ENCODE results near the gene SYT6. TPM values are rescaled to one million over a fixed set of nuclear protein-coding genes. Genes with fewer than 3 reads are reported as not detected.
"Not testable (repeated sequence)": the region's sequence is repeated elsewhere in the genome, so short reads cannot be mapped to it uniquely, and the experiment has no call there.

SYT6 gene
- total RNA-seq, 1 donor from 2014 or later = not detected

DNA sequence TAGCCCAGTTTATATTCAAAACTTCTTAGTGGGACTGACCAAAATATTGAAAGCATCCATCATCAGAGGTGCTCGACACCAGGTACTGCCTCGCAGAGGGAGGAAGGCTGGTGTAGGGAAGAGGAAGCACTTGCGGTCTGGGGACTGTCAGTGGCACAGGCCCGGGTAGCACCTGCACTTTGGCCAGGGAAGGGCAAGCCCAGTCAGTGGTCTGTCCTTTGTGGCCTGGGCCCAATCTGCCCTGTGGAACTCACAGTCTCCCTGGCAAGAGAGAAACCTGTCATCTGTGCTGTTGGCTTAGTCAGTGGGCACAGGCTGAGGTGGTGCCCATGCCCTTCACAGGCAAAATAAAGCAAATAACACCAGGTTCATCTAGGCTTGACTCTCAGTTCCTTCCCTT is 77.4 kb downstream of the SYT6 start:
- peaks cover 2% of the 10 kb centered on the region for H3K27me3 ChIP-seq (ENCODE audit: control insufficient read depth, insufficient read depth, low read length)
- no peak overlapping the region for H3K4me3 ChIP-seq (ENCODE audit: low read depth, low read length)
- TF ChIP-seq, protein P1, sequence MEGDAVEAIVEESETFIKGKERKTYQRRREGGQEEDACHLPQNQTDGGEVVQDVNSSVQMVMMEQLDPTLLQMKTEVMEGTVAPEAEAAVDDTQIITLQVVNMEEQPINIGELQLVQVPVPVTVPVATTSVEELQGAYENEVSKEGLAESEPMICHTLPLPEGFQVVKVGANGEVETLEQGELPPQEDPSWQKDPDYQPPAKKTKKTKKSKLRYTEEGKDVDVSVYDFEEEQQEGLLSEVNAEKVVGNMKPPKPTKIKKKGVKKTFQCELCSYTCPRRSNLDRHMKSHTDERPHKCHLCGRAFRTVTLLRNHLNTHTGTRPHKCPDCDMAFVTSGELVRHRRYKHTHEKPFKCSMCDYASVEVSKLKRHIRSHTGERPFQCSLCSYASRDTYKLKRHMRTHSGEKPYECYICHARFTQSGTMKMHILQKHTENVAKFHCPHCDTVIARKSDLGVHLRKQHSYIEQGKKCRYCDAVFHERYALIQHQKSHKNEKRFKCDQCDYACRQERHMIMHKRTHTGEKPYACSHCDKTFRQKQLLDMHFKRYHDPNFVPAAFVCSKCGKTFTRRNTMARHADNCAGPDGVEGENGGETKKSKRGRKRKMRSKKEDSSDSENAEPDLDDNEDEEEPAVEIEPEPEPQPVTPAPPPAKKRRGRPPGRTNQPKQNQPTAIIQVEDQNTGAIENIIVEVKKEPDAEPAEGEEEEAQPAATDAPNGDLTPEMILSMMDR (IDR thresholded peaks at IDR 0.05; ENCODE audit: insufficient read depth, low read length, poor library complexity, severe bottlenecking) = no peak
- no peak for DNase-seq (ENCODE audit: low read depth)
- H3K36me3 ChIP-seq (ENCODE audit: control insufficient read depth, insufficient read depth, low read length) = no peaks in the 10 kb centered on the region

GRCh38 chr1:114075546-114076242 is 78.0 kb downstream of the SYT6 start:
- peaks cover 2% of the 10 kb centered on the region for H3K27me3 ChIP-seq (ENCODE audit: control insufficient read depth, insufficient read depth, low read length)
- TF ChIP-seq, protein P1 (IDR thresholded peaks at IDR 0.05; ENCODE audit: insufficient read depth, low read length, poor library complexity, severe bottlenecking) = no peak
- H3K36me3 ChIP-seq (ENCODE audit: control insufficient read depth, insufficient read depth, low read length) = no peaks in the 10 kb centered on the region
- DNase-seq (ENCODE audit: low read depth) = no peak
- H3K4me3 ChIP-seq (ENCODE audit: low read depth, low read length) = no peak overlapping the region

- TF ChIP-seq, protein P1 (IDR thresholded peaks at IDR 0.05; ENCODE audit: insufficient read depth, low read length, poor library complexity, severe bottlenecking) = no peak
- H3K27me3 ChIP-seq (ENCODE audit: control insufficient read depth, insufficient read depth, low read length) = peaks cover 2% of the 10 kb centered on the region
- no peaks in the 10 kb centered on the region for H3K36me3 ChIP-seq (ENCODE audit: control insufficient read depth, insufficient read depth, low read length)
- H3K4me3 ChIP-seq (ENCODE audit: low read depth, low read length) = no peak overlapping the region
- DNase-seq (ENCODE audit: low read depth) = no peak
Observed at GRCh38 chr1:114075105-114075504, 78.6 kb downstream of the SYT6 start.

DNA sequence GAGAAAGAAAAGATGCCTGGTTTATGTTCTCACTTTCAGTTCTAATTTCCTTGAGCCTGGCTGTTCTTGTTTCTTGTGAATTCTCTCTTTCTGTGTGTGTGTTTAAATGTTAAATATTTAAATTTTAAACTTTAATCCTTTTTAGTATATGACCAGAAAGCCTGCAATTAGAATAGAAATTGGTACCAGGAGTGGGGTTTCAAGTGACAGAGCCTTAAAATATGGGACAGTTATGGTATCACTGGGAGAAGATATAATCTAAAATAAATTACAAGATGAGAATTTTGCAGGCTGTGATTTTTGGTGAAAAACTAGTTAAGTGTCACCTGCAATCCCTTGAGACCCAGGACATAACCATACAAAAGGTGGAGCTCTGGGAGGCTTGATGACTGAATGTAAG is 81.4 kb downstream of the SYT6 start:
- TF ChIP-seq, protein P1 (IDR thresholded peaks at IDR 0.05; ENCODE audit: insufficient read depth, low read length, poor library complexity, severe bottlenecking) = no peak
- H3K4me3 ChIP-seq (ENCODE audit: low read depth, low read length) = no peak overlapping the region
- no peaks in the 10 kb centered on the region for H3K36me3 ChIP-seq (ENCODE audit: control insufficient read depth, insufficient read depth, low read length)
- DNase-seq (ENCODE audit: low read depth) = no peak
- no peaks in the 10 kb centered on the region for H3K27me3 ChIP-seq (ENCODE audit: control insufficient read depth, insufficient read depth, low read length)

GRCh38 chr1:114069762-114070161 is 83.9 kb downstream of the SYT6 start:
- H3K27me3 ChIP-seq (ENCODE audit: control insufficient read depth, insufficient read depth, low read length); H3K36me3 ChIP-seq (ENCODE audit: control insufficient read depth, insufficient read depth, low read length); DNase-seq (ENCODE audit: low read depth); H3K4me3 ChIP-seq (ENCODE audit: low read depth, low read length): not testable (repeated sequence)

DNA sequence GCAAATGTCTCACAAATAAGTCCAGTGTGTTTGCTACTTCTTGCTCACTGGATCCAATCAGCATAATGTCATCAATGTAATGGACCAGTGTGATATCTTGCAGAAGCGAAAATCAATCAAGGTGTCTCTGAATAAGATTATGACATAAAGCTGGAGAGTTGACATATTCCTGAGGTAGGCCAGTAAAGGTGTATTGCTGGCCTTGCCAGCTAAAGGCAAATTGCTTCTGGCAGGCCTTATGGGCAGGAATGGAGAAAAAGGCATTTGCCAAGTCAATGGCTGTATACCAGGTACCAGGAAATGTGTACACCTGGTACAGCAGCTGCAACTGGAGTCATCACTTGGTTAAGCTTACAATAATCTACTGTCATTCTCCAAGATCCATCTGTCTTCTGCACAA is 85.0 kb downstream of the SYT6 start:
- H3K4me3 ChIP-seq (ENCODE audit: low read depth, low read length); DNase-seq (ENCODE audit: low read depth); H3K27me3 ChIP-seq (ENCODE audit: control insufficient read depth, insufficient read depth, low read length); H3K36me3 ChIP-seq (ENCODE audit: control insufficient read depth, insufficient read depth, low read length): not testable (repeated sequence)

DNA sequence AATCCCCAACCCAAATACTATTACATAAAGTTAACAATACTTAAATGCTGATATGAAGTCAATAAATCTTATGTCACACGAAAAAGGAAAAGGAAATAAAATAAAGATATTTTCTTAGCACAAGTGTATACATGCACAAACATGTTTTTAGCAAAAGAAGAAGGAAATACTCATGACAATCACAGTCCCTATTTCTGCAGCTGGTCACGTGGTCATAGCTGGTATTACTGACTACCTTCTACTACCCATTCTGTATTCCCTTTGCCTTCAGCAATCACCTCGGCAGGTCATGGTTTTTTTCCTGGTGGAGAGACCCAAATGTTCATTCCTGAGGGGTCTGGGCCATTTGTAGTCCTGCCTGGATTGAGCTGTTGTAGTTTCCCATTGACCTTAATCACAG is 88.0 kb downstream of the SYT6 start:
- not testable (repeated sequence) for H3K4me3 ChIP-seq (ENCODE audit: low read depth, low read length); DNase-seq (ENCODE audit: low read depth); H3K36me3 ChIP-seq (ENCODE audit: control insufficient read depth, insufficient read depth, low read length); H3K27me3 ChIP-seq (ENCODE audit: control insufficient read depth, insufficient read depth, low read length)
